ENCODE data around the gene OTX1.

DNA sequence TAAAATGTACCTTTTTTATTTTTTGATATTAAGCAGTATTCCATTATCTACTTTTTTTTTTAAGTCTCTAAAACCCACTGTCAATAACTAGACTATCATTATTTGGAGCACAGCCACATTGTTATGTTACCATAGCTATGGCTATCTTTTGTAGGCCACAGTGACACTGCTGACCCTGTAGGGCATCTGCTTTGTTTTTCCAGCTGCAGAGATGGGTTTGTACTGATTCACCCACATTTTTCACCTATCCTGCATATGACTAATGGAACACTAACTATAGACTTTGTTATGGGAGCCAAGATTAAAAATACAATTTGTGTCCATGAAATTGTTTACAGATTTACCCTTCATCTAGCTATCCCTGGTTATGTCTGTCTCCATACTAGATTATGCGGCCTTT is 21.6 kb upstream of the OTX1 start:
- TF ChIP-seq POLR2AphosphoS5 (IDR thresholded peaks at IDR 0.05; ENCODE audit: low read depth, low read length) (no peak), TAF1 (IDR thresholded peaks at IDR 0.05; ENCODE audit: borderline replicate concordance, insufficient read depth, low read length) (no peak), REST (IDR thresholded peaks at IDR 0.05; ENCODE audit: insufficient read depth in 1 of 2, low read depth in 2 of 2, low read length in 2 of 2) (no peak)

Measured in PFSK-1 (cell line).